K562 (cell line): ENCODE measurements around the gene PTCH2. TPM values are rescaled to one million over a fixed set of nuclear protein-coding genes. Genes with fewer than 3 reads are reported as not detected.

Source experiments
- COPS2 ChIP-seq: fragments of 450-650 bp; conservative IDR thresholded peaks from 2 replicates; pipeline ENCODE4 v1.6.1; 2016; ENCODE audit warnings: mild to moderate bottlenecking, moderate library complexity
- ERF ChIP-seq: fragments of 450-650 bp; formaldehyde crosslinking; IDR thresholded peaks from 2 replicates; pipeline ENCODE4 v1.4.0; 2020; ENCODE audit warnings: mild to moderate bottlenecking, mixed read lengths
- ILK ChIP-seq: fragments of 450-650 bp; IDR thresholded peaks from 2 replicates; pipeline ENCODE4 v1.6.1; 2016; ENCODE audit warnings: missing genetic modification characterization, low read depth, mild to moderate bottlenecking, missing compliant biosample characterization, moderate library complexity, borderline replicate concordance
- KLF13 ChIP-seq: fragments of 450-650 bp; IDR thresholded peaks from 2 replicates; pipeline ENCODE4 v1.6.1; 2016; ENCODE audit warnings: missing genetic modification characterization, low read depth, mild to moderate bottlenecking, missing compliant biosample characterization, moderate library complexity, borderline replicate concordance
- MXI1 ChIP-seq: IDR thresholded peaks from 2 replicates; pipeline ENCODE4 v1.6.1; 2011; ENCODE audit warnings: low read depth, mild to moderate bottlenecking, improper control_type of control experiment, low read length
- NR2C1 ChIP-seq, 2 experiments: fragments of 450-650 bp; IDR thresholded peaks; 2 replicates each; pipeline ENCODE4 v1.6.1; 2017; ENCODE audit warnings: mild to moderate bottlenecking in 2 of 2, antibody characterized with exemption in 1 of 2, inconsistent platforms in 1 of 2, missing compliant biosample characterization in 1 of 2, missing genetic modification characterization in 1 of 2
- POLR2AphosphoS5 ChIP-seq: IDR thresholded peaks from 2 replicates; pipeline ENCODE4 v1.6.1; 2011; ENCODE audit warnings: mild to moderate bottlenecking, low read depth, low read length, moderate library complexity; ENCODE audit not compliant: control insufficient read depth, insufficient read depth
- POLR2G ChIP-seq: fragments of 200-400 bp; formaldehyde crosslinking; IDR thresholded peaks from 2 replicates; pipeline ENCODE4 v1.6.1; 2017; ENCODE audit warnings: low read depth, mild to moderate bottlenecking, antibody characterized with exemption, low read length, moderate library complexity
- SMARCA4 ChIP-seq: fragments of 450-650 bp; IDR thresholded peaks from 2 replicates; pipeline ENCODE4 v1.6.1; 2016
- TAF9B ChIP-seq: fragments of 450-650 bp; IDR thresholded peaks from 2 replicates; pipeline ENCODE4 v1.6.1; 2018; ENCODE audit warnings: mild to moderate bottlenecking; ENCODE audit not compliant: partially characterized antibody
- WHSC1 ChIP-seq: IDR thresholded peaks from one replicate; pipeline ENCODE4 v1.6.1; 2012; ENCODE audit warnings: low read length, control low read depth, inconsistent platforms
- ZFP1 ChIP-seq: fragments of 450-650 bp; formaldehyde crosslinking; IDR thresholded peaks from 2 replicates; pipeline ENCODE4 v1.4.0; 2020; ENCODE audit warnings: mild to moderate bottlenecking, mixed read lengths
- ZFX ChIP-seq: sonication (generic); formaldehyde crosslinking; IDR thresholded peaks from 2 replicates; pipeline ENCODE4 v1.8.0; 2022; ENCODE audit warnings: mild to moderate bottlenecking, missing genetic modification reagents, moderate library complexity
- ZNF175 ChIP-seq: fragments of 200-800 bp; sonication (Bioruptor generic); IDR thresholded peaks from 2 replicates; pipeline ENCODE4 v1.6.1; 2016; ENCODE audit warnings: low read depth, mild to moderate bottlenecking, missing genetic modification characterization, missing compliant biosample characterization
- ZNF274 ChIP-seq: IDR thresholded peaks from 2 replicates; pipeline ENCODE4 v1.6.1; 2011; ENCODE audit warnings: low read depth, mild to moderate bottlenecking, low read length, moderate library complexity, borderline replicate concordance
- ZNF347 ChIP-seq: fragments of 450-650 bp; formaldehyde crosslinking; IDR thresholded peaks from 2 replicates; pipeline ENCODE4 v1.4.0; 2020; ENCODE audit warnings: low read depth, mild to moderate bottlenecking, moderate library complexity
- ZNF551 ChIP-seq: fragments of 250-450 bp; sonication (Bioruptor Pico); IDR thresholded peaks from 2 replicates; pipeline ENCODE4 v1.5.0; 2021; ENCODE audit warnings: mild to moderate bottlenecking, moderate library complexity
- ZNF668 ChIP-seq: fragments of 250-450 bp; sonication (Bioruptor Pico); IDR thresholded peaks from 2 replicates; pipeline ENCODE4 v1.8.0; 2022; ENCODE audit warnings: mild to moderate bottlenecking, inconsistent platforms
- ZNF75A ChIP-seq: fragments of 450-650 bp; formaldehyde crosslinking; IDR thresholded peaks from 2 replicates; pipeline ENCODE4 v1.4.0; 2020; ENCODE audit warnings: mild to moderate bottlenecking
- ZNF764 ChIP-seq: fragments of 250-450 bp; sonication (Bioruptor Pico); IDR thresholded peaks from 2 replicates; pipeline ENCODE4 v1.4.0; 2020; ENCODE audit warnings: low read depth, mild to moderate bottlenecking, moderate library complexity
- polyA plus RNA-seq, 8 experiments: library from polyadenylated mRNA; depleted of rRNA in 4 of 8; stranded (reverse) in 5 of 8; unstranded in 3 of 8; fragments of >200 nt; fragmentation: Nextera tagmentation in 2 of 8; fragmentation: Illumina TruSeq in 1 of 8; extraction: Ambion mirVana in 2 of 8; extraction: Trizol in 1 of 8; gene quantifications; 2 replicates each; pipeline versions ENCODE4 v1.2.1 to v1.2.3, GENCODE V29; 2011 to 2014; ENCODE audit warnings: inconsistent platforms in 1 of 8, missing spikeins in 1 of 8
- total RNA-seq, 7 experiments: library from RNA; depleted of rRNA in 6 of 7; stranded (reverse); fragments of >200 nt in 6 of 7; fragmentation: Illumina TruSeq in 2 of 7; extraction: Trizol in 2 of 7; gene quantifications; 2 replicates each; pipeline versions ENCODE4 v1.2.1 to v1.2.3, GENCODE V29; 2011 to 2021; ENCODE audit warnings: low replicate concordance in 1 of 7
- TF ChIP-seq, protein P1 (sequence below): fragments of 250-450 bp; sonication (Bioruptor Pico); IDR thresholded peaks from 2 replicates; pipeline ENCODE4 v1.5.0; 2021
- TF ChIP-seq, protein P2 (sequence below): IDR thresholded peaks from 2 replicates; pipeline ENCODE4 v1.6.1; 2014; ENCODE audit warnings: antibody characterized with exemption
- TF ChIP-seq, protein P3 (sequence below): fragments of 250-450 bp; sonication (Bioruptor Pico); IDR thresholded peaks from 2 replicates; pipeline ENCODE4 v1.5.0; 2021; ENCODE audit warnings: mild to moderate bottlenecking, borderline replicate concordance

Gene PTCH2
- total and polyA plus RNA-seq, 9 of the 15 experiments (the other 6 are each of a cell fraction or from before 2014, with no cell fraction given) = 0.15 to 27.3 (median 0.48) TPM; not detected in 1

DNA sequence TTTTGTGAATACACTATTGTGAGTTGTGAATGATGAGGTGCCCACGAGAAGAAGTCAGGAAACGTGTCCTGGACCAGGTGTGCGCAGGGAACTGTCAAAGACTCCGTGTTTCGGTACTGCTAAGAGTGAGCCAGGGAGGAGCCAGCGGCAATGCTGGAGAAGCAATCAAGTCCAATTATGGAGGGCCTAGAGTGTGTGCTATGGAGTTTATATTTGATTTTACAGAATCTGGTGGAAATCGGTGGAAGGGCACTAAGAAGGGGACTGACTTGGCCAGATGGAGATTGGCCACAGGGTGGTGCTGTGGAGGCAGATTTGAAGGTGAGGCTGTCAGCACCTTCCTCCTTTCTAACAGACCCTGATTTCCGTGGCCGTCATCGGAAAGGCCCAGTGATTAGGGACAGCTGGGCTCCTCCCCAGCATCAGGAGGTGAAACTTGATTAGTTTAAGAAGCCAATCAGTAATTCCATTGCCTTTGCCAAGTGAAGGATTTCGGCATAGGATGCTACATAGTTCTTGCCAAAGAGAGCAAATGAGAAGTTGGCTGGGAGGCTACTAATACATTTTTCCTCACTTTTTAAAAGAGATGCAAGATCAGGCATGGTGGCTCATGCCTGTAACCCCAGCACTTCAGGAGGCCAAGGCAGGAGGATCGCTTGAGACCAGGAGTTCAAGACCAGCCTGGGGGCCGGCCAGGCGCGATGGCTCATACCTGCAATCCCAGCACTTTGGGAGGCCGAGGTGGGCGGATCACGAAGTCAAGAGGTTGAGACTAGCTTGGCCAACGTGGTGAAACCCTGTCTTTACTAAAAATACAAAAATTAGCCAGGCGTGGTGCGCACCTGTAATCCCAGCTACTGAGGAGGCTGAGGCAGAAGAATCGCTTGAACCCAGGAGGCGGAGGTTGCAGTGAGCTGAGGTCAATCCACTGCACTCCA, 7.0 kb downstream of the PTCH2 start (continued):
- TF ChIP-seq, protein P1, sequence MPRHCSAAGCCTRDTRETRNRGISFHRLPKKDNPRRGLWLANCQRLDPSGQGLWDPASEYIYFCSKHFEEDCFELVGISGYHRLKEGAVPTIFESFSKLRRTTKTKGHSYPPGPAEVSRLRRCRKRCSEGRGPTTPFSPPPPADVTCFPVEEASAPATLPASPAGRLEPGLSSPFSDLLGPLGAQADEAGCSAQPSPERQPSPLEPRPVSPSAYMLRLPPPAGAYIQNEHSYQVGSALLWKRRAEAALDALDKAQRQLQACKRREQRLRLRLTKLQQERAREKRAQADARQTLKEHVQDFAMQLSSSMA = no peak
- TF ChIP-seq POLR2G (no peak), ZNF175 (no peak), ZNF668 (CRISPR knock-in tag) (no peak), ZNF274 (no peak), ZFP1 (CRISPR knock-in tag) (no peak), KLF13 (tag) (no peak), WHSC1 (no peak), ILK (no peak), ZNF347 (CRISPR knock-in tag) (no peak), COPS2 (no peak), TAF9B (no peak), ZNF551 (CRISPR knock-in tag) (no peak), ZNF764 (CRISPR knock-in tag) (no peak), ERF (CRISPR knock-in tag) (no peak), MXI1 (no peak), NR2C1 (IDR thresholded peaks at IDR 0.05) (no peak), NR2C1 (tag; IDR thresholded peaks at IDR 0.05) (no peak), ZFX (CRISPR knock-in tag) (no peak), POLR2AphosphoS5 (no peak), ZNF75A (no peak), SMARCA4 (0 out of 2 replicates have a peak, but pooled peaks have one; percentile 32)
- TF ChIP-seq, protein P2, sequence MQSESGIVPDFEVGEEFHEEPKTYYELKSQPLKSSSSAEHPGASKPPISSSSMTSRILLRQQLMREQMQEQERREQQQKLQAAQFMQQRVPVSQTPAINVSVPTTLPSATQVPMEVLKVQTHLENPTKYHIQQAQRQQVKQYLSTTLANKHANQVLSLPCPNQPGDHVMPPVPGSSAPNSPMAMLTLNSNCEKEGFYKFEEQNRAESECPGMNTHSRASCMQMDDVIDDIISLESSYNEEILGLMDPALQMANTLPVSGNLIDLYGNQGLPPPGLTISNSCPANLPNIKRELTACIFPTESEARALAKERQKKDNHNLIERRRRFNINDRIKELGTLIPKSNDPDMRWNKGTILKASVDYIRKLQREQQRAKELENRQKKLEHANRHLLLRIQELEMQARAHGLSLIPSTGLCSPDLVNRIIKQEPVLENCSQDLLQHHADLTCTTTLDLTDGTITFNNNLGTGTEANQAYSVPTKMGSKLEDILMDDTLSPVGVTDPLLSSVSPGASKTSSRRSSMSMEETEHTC = no peak
- TF ChIP-seq, protein P3, sequence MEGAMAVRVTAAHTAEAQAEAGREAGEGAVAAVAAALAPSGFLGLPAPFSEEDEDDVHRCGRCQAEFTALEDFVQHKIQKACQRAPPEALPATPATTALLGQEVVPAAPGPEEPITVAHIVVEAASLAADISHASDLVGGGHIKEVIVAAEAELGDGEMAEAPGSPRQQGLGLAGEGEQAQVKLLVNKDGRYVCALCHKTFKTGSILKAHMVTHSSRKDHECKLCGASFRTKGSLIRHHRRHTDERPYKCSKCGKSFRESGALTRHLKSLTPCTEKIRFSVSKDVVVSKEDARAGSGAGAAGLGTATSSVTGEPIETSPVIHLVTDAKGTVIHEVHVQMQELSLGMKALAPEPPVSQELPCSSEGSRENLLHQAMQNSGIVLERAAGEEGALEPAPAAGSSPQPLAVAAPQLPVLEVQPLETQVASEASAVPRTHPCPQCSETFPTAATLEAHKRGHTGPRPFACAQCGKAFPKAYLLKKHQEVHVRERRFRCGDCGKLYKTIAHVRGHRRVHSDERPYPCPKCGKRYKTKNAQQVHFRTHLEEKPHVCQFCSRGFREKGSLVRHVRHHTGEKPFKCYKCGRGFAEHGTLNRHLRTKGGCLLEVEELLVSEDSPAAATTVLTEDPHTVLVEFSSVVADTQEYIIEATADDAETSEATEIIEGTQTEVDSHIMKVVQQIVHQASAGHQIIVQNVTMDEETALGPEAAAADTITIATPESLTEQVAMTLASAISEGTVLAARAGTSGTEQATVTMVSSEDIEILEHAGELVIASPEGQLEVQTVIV = no peak
